Frontal cortex (tissue), 4 donors: ENCODE results near the gene MAD1L1. TPM values are rescaled to one million over a fixed set of nuclear protein-coding genes. Genes with fewer than 3 reads are reported as not detected.
"Not testable (repeated sequence)": the region's sequence is repeated elsewhere in the genome, so short reads cannot be mapped to it uniquely, and the experiment has no call there.

Source experiments
- DNase-seq, 2 donors: peaks; one replicate each; pipeline ENCODE4 v3.0.0; 2012; ENCODE audit warnings: low spot score in 2 of 2
- FAIRE-seq: peaks from 2 replicates; lab custom pipeline; 2012; peaks lifted over from hg19 to GRCh38; lab: Jason Lieb, UNC
- total RNA-seq: library from RNA; depleted of rRNA; stranded (reverse); fragments of >200 nt; gene quantifications from one replicate; pipeline ENCODE4 v1.2.3, GENCODE V29; 2014
- donor health status: control.
- donor health status: control.
- donor health status: control.

Gene MAD1L1
- total RNA-seq, 1 donor from 2014 or later = 37.1 TPM

DNA sequence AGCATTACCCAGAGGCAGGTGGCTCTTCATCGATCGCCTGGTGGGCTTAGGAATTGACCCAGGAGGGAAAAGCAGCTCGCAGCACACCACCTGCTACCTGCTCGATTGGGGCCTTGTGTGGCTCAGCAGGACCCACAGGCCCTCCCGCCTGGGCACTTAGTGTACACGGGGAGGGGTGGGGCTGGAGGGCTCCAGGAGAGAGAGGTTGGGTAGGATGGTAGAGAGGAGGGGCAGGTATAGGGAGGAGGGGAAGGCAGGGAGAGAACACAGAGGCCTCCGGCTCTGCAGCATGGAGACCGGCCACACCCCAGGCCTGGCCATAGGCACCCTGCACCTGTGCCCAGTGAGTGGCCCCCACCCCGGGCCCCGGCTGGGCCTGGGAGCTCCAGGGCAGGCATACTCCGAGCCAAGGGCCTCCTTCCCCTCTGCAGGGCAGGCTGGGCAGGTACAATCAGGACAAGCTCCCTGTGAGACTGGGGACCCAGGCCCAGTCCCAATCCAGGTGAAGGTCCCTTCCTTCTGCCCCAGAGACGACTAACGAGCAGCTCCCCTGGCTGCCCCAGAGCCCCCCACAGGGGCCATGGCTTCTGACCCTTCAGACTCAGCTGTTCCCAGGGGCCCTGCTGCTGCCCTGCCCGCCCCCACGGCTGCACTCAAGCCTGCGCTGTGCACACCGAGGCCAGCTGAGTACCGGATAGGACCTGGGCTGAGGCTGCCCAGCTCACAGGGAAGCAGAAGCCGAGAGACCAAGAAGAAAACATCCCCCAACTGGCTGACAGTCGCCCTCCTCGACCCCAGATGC lies 358.0 kb downstream of the MAD1L1 start:
- DNase-seq, FAIRE-seq: not testable (repeated sequence)

GRCh38 chr7:1873857-1874589 lies 358.7 kb downstream of the MAD1L1 start:
- no peak for FAIRE-seq
- no peak for DNase-seq

DNA sequence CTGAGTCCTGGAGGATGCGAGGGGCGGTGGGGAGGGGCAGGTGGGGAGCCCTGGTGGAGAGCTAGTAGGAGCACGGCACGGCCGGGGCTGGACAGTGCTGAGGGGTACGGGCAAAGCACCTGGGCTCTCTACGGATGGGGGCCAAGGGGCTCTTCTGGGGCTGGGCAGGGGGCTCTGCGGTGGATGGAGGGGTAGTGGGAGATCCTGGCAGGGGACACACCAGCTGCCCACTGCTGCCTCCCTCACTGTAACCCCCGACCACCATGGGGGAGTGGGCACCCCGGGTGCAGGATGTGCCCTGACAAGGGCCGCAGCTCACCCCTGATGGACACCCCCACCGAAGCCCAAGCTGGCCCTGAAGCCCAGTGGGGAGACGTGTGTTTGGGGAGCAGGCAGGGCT lies 359.3 kb downstream of the MAD1L1 start:
- DNase-seq = no peak
- no peak for FAIRE-seq

DNA sequence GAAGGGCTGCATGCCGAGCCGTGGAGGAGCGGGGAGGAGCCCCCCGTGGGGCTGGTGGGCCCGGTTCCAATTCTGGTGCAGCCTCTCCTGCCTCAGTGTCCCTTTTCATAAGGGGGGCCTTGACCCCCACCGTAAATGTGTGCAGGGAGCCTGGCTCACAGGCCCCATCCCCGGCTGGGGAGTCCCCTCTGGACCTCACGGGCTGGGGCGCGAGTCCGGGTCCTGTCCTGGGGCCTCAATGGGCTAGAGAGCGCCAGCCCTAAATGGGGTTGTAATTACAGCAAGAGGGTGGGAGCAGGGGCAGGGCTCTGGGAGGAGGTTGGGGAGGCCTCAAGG lies 359.7 kb downstream of the MAD1L1 start:
- DNase-seq (no peak), FAIRE-seq (no peak)

DNA sequence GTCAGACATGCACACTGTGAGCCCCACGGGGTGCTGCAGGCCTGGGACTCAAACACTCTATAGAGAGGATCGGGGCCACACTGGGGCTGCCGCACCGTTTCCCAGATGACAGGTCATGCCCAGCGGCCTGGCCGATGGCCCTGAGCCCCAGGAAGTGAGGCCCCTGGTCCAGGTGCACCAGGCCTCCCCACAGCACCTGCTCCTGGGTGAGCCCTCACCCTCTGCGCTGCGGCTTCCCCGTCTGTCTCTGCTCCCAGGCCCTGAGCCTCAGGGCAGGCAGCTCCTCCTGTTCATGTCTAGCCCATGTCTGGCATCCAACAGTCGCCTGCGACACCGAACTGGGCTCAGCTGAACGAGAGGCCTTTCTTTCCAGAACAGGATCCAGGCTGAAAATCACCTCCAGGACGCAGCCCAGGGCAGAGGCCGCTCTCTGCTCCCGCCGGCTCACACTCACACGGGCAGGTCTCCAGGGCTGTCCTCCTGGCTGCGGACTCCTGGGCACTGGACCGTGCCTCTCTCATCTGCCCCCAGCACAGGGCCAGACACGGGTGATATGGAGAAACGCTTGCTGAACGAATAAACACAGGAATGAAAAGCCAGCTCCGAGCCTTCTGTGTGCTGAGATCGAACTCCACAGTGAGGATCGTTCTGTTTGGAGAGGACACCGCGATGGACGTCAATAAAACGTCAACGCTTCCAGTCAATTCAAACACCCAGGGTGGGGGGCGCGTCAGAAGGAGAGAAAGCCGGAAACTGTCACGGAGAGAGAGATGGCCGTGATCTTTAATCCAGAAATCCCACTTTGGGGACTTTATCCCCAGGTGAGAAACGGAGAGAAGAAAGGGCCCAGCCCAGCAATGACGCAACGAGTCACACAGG lies 360.3 kb downstream of the MAD1L1 start:
- DNase-seq = no peak
- FAIRE-seq = no peak

DNA sequence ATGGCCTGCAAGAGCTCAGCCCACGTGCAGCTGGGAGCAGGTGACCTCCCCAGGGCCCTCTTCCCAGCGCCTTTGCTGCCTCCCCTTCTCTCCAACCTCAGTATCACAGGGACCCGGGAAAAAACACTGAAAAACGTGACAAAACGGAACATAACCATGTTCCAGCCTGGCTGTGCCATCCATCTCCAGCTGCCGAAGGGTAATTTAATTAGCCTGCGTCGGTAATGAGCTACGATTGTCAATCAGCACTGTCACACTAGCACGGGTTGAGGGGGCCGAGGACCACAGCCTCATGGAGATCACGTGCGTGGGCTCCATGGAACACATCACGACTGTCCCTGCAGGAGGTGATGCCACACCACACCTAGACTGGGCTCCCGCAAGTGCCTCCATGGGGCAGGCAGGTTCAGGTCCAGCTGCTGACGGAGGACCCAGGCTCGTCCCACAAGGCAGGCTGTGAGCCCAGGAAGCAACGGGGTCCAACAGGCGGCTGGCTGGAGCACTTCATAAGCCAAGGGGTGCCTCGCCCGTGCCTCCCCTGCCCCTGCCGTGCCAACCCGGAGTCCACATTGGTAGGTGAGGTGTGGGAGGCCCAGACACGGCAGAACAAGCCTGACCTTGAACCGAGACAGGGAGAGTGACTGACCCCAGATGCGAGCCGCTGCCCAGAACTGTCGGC lies 363.2 kb downstream of the MAD1L1 start:
- DNase-seq (no peak), FAIRE-seq (no peak)

GRCh38 chr7:1868516-1869165 lies 364.1 kb downstream of the MAD1L1 start:
- FAIRE-seq (no peak), DNase-seq (no peak)

GRCh38 chr7:1867370-1868260 lies 365.1 kb downstream of the MAD1L1 start:
- no peak for FAIRE-seq
- no peak for DNase-seq

GRCh38 chr7:1866601-1867000 lies 366.1 kb downstream of the MAD1L1 start:
- DNase-seq = no peak
- FAIRE-seq = no peak

GRCh38 chr7:1865571-1866255 lies 367.0 kb downstream of the MAD1L1 start:
- no peak for DNase-seq
- FAIRE-seq = no peak

- FAIRE-seq (no peak), DNase-seq (no peak)
These were observed 367.7 kb downstream of the MAD1L1 start for GRCh38 chr7:1865000-1865555.

DNA sequence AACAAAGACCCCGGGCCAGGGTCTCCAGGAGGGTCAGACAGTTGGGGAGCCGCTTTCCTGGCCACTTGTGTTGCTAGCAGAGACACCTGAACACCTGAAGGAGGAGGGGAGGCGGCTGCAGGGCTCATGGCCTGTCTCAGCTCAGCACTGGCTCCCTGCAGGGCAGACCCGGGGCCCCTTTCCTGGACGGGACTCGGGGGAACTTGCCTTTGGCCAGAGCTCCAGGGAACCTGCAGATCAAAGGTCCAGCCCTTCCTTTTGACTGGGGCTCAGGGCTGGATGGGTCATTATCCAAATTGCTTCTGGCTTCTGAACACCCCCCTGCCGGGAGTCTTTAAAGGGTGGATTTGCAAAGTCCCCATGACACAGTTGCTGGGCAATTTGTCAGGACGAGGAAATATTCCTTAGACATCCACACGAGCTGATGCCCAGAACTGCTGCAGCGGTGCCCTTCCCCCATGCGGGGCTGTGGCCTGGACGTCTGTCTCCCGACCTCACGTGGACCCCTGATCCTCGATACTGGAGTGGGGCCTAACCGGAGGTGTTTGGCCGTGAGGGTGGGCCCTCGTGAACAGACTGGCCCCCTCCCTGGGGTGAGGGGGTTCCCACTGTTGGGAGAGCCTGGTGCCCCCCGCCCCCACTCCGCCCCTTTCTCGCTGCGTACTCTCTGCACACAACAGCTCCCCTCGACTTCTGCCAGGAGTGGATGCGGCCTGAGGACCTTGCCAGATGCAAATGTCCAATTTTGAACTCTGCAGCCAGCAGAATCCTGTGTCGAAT lies 368.4 kb downstream of the MAD1L1 start:
- FAIRE-seq = no peak
- no peak for DNase-seq

DNA sequence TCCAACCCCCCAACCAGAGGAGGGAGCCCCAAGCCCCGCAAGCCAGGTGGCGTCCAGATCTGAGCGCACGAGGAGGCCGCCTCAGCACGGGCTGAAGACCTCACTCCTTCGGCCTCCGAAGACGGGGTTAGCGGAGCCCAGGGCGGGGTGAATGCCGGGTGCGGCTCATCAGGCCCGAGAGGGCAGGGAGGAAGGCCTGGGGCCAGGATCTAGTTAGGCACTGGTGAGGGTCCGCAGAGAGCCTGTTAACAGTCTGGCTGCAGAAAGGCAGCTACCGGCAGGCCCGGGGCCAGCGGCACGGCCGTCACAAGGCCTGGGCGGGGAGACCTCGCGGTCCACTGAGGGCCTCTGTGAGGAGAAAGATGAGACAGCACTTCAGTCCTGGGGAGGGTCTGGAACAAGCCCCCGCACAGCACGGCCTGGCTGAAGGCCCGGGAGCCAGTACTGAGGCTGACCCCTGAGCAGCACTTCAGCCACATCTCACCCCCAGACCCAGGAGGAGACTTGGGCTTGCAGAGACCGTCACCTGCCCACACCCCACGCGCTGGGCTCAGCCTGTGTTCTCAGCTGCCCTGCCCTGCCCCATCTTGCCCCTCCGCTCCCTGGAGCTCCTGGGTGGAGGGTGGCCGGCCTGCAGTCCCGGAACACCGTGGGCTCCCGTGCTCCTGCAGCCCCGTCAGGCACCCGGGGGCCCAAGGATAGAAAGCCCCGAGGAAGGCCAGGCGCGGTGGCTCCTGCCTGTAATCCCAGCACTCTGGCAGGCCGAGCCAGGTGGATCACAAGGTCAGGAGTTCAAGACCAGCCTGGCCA lies 369.4 kb downstream of the MAD1L1 start:
- no peak for FAIRE-seq

GRCh38 chr7:1862560-1862959 lies 370.2 kb downstream of the MAD1L1 start:
- DNase-seq (no peak), FAIRE-seq (no peak)

More for the DNA sequence above, 369.4 kb downstream of the MAD1L1 start:
- DNase-seq = no peak

DNA sequence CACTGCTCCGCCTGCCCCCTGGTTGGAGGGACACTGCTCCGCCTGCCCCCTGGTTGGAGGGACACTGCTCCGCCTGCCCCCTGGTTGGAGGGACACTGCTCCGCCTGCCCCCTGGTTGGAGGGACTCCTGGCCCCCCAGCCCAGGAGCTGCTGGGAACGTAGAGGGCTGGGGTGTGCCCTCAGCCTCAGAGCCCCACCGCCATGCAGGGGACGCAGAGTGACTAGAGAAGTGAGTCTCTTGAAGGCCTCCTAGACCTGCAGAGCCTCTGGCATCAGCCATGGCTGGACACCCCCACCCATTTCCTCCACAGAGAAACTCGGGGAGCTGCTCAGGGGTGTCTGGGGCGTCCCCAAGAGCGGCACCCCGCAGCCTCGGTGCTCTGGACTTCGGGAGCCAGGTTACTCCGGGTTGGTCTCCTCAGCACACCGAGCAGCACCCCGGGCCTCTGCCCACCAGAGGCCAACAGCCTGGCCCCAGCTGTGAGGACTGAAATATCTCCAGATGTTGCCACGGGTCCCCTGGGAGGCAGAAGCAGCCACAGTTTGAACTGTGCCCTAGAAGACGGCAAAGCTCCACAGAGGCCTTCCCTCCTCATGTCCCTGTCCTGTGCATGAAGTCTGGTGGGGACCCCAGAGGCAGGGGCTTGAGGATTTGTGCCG lies 370.8 kb downstream of the MAD1L1 start:
- FAIRE-seq (no peak), DNase-seq (no peak)
